RWPE1 (cell line): ENCODE measurements around the gene C1orf35.

Source experiments
- CTCF ChIA-PET: fragments of 350-600 bp; sonication (Branson Sonifier 250); formaldehyde crosslinking; extraction: SDS; loops from one replicate; lab custom pipeline; 2021; lab: Yijun Ruan, JAX
- POLR2A ChIA-PET: fragments of 400-600 bp; formaldehyde crosslinking; extraction: SDS; loops from one replicate; lab custom pipeline; 2020; ENCODE audit warnings: antibody characterized with exemption; ENCODE audit not compliant: low non-redundant PET; lab: Yijun Ruan, JAX
- DNase-seq: peaks from one replicate; pipeline ENCODE4 v3.0.0; 2012; ENCODE audit warnings: low spot score
- H3K27ac ChIP-seq: fragments of 450-650 bp; 2 replicates; pipeline ENCODE4 v1.5.1; 2017
- TF ChIP-seq, protein P1 (sequence below): fragments of 450-650 bp; conservative IDR thresholded peaks from 2 replicates; pipeline ENCODE4 v1.5.1; 2017; ENCODE audit warnings: low read depth, mild to moderate bottlenecking

The C1orf35 gene

DNA sequence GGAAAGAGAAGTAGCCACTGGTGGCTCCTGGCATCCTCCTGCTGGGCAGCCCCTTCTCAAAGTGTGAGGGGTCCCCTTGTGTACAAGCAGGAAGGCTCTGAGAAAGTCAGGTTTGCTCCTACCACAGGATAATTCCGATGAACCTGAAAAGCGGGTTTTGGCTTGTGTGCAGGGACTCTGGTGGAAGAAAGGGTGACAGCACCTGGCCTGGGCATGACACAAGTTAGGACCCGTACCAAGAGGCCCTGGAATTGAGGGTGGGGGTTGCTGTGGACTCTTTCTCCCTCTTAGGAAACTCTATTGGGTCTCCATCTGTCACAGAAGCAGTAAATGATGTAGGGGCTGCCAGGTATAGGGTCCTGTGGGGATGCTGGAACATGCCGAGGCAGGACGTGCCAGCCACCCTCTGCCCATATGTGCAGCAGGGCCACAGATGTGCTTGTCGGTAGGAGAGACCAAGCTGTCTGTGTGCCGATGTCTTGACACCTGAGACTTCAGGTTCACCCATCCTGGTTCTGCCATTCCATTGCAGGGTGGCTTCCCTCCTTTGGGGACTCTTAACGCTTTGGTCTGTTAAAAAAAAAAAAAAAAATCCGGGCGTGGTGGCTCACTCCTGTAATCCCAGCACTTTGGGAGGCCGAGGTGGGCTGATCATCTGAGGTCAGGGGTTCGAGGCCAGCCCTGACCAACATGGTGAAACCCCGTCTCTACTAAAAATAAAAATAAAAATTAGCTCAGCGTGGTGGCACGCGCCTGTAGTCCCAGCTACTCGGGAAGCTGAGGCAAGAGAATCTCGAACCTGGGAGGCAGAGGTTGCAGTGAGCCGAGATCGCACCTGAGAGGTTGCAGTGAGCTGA is 9.8 kb downstream of the C1orf35 start:
- TF ChIP-seq, protein P1, sequence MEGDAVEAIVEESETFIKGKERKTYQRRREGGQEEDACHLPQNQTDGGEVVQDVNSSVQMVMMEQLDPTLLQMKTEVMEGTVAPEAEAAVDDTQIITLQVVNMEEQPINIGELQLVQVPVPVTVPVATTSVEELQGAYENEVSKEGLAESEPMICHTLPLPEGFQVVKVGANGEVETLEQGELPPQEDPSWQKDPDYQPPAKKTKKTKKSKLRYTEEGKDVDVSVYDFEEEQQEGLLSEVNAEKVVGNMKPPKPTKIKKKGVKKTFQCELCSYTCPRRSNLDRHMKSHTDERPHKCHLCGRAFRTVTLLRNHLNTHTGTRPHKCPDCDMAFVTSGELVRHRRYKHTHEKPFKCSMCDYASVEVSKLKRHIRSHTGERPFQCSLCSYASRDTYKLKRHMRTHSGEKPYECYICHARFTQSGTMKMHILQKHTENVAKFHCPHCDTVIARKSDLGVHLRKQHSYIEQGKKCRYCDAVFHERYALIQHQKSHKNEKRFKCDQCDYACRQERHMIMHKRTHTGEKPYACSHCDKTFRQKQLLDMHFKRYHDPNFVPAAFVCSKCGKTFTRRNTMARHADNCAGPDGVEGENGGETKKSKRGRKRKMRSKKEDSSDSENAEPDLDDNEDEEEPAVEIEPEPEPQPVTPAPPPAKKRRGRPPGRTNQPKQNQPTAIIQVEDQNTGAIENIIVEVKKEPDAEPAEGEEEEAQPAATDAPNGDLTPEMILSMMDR: no peak
- DNase-seq: no peak
- ChIA-PET POLR2A (no interaction called here), CTCF (interaction anchor here (0.6 to 0.7 kb wide), 2 partner anchors 132 to 596 kb away, joined by 3 to 4 read pairs; no protein-coding TSS in a partner anchor)
- peak overlapping the region; percentile 22; the same call in 1 of the 2 replicates for H3K27ac ChIP-seq

DNA sequence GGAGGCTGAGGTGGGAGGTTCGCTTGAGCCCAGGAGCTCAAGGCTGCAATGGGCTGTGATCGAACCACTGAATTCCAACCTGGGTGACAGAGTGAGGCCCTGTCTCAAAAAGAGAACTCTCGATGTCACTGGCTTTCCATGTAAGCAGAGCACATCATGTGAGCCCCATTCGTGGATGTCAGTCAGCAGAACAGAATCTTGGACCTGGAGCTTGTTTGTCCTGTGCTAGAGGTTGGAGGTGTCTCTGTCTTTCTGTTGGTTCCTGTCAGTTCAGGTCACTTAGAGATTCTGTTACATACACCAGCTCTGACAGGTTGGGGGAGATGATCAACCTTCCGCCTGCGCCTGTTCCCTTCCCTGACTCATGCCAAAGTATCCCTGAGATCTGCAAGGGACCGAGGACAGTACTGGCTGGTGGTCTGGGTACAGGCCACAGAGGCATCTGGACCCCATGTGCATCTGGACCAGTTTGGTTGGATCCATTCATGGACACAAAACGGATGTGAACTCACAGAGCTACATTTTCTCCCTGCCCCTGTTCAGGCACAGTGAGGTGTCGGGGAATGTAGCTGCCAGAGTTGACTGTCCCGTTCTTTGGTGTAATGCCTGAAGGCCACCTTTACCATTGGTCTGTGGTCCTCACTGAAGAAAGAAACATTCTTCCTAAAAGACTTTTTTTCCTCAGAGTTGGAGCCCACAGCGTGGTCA is 10.6 kb downstream of the C1orf35 start:
- peak overlapping the region; percentile 22; the same call in 1 of the 2 replicates for H3K27ac ChIP-seq
- ChIA-PET CTCF (interaction anchor here (0.7 kb wide), 1 partner anchor 596 kb away, joined by 3 read pairs; no protein-coding TSS in a partner anchor), POLR2A (no interaction called here)
- TF ChIP-seq, protein P1: no peak
- no peak for DNase-seq

- ChIA-PET POLR2A (no interaction called here), CTCF (no interaction called here)
- DNase-seq: no peak
- TF ChIP-seq, protein P1: no peak
- H3K27ac ChIP-seq: peak overlapping the region; percentile 69; the same call in 1 of the 2 replicates
Observed at GRCh38 chr1:228091084-228091483, 12.0 kb downstream of the C1orf35 start.

- CTCF ChIA-PET: interaction anchor here (0.5 kb wide), 1 partner anchor 70 kb away, joined by 3 read pairs; no protein-coding TSS in a partner anchor
- peak overlapping the region; percentile 69 for H3K27ac ChIP-seq
- POLR2A ChIA-PET: no interaction called here
- no peak for DNase-seq
- TF ChIP-seq, protein P1: no peak
Observed at GRCh38 chr1:228090613-228091081, 12.5 kb downstream of the C1orf35 start.

- peak overlapping the region; percentile 69 for H3K27ac ChIP-seq
- POLR2A ChIA-PET: no interaction called here
- CTCF ChIA-PET: no interaction called here
- DNase-seq: no peak
- TF ChIP-seq, protein P1: no peak
Observed at GRCh38 chr1:228089519-228090380, 13.4 kb downstream of the C1orf35 start.
